NAMALWA (cell line): ENCODE measurements around the gene RTL10.

Source experiments
- DNase-seq: peaks from one replicate; pipeline ENCODE4 v3.0.0-alpha.2; 2015; ENCODE audit warnings: low spot score

RTL10 gene, protein sequence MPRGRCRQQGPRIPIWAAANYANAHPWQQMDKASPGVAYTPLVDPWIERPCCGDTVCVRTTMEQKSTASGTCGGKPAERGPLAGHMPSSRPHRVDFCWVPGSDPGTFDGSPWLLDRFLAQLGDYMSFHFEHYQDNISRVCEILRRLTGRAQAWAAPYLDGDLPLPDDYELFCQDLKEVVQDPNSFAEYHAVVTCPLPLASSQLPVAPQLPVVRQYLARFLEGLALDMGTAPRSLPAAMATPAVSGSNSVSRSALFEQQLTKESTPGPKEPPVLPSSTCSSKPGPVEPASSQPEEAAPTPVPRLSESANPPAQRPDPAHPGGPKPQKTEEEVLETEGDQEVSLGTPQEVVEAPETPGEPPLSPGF

GRCh38 chr22:19854778-19855503 lies at the start of gene RTL10, which contains the start of gene GNB1L:
Gene RTL10 (minus strand): TSS chr22:19854874. CDS start chr22:19852261, 2,613 bp downstream.
Gene GNB1L (minus strand): TSS chr22:19854874. CDS start chr22:19821355, 33,519 bp downstream.
- peak; percentile 95 for DNase-seq

GRCh38 chr22:19904174-19904856 lies 49.6 kb upstream of the RTL10 start:
- DNase-seq = no peak

GRCh38 chr22:19903513-19903912 lies 48.8 kb upstream of the RTL10 start:
- DNase-seq = no peak

DNA sequence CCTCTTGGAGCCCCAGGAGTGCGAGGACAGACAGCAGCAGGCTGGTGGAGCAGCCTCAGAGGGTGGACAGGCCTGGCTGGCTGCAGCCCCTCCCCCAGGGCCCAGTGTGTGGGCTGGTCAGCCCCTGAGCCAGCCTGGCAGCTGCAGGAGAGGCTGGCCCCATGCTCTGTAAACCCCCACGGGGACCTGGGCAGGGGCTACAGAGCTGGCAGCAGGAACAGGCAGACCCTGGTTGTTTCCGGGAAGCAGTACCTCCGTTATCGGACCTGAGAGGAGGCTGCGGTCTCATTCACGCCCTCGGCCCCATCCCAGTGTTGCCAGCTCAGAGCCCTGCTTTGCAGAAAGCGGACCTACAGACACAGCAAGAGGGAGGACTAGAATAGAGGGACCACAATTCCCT lies 48.4 kb upstream of the RTL10 start:
- no peak for DNase-seq

DNA sequence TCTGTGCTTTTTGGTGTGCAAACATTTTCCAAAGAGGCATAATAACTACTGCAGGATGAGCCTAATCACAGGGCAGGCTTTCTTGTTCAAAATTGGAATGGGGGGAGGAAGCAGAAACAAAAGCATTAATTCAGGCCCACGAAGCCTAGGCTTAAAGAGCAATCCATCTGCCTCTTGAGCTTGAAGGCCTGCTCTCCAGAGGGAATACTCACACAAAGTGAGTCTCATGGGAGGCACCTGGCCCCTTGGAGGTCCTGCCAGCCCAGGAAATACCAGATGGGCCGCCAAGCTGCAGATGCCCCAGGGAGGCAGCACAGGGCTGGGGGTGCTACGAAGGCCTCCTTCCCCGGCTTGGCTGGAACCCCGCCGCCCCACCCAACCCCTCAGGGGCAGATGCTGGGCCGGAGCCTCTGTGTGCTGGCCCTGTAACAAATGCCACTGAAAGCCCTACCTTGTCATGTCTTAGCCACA lies 47.6 kb upstream of the RTL10 start:
- no peak for DNase-seq

GRCh38 chr22:19901577-19902244 lies 47.0 kb upstream of the RTL10 start:
- no peak for DNase-seq

DNA sequence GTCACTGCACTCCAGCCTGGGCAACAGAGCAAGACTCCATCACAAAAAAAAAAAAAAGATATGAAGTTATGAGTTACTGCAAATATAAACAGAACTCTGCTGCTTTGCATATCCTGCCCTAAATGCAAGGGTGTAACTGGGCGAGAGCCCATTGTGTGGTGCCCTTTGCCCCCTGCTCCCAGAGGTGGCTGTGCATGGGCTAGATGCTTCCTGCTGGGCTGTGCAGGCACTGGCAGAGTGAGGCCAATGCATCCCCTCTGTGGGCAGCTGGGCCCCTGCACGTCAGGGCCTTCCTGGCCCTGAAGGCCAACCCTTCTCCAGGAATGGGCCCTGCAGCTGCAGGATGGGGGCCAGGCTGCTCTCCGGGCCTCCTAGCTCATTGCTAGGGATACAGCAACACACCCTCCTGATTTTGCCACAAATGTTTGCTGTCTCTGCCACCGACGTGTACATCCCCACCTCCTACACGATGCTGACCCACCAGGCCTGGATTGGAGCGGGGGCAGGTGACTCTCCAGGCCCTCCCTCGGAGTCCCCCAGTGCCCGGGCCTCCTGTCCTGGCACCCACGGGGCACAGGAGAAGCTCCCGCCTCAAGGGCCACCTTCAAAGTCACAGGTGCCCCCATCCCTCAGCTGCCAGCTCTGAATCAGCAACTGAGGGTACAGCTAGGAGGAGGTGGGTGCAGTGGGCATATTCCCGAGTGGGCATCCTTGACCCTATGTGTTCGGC lies 46.2 kb upstream of the RTL10 start:
- DNase-seq = no peak

DNA sequence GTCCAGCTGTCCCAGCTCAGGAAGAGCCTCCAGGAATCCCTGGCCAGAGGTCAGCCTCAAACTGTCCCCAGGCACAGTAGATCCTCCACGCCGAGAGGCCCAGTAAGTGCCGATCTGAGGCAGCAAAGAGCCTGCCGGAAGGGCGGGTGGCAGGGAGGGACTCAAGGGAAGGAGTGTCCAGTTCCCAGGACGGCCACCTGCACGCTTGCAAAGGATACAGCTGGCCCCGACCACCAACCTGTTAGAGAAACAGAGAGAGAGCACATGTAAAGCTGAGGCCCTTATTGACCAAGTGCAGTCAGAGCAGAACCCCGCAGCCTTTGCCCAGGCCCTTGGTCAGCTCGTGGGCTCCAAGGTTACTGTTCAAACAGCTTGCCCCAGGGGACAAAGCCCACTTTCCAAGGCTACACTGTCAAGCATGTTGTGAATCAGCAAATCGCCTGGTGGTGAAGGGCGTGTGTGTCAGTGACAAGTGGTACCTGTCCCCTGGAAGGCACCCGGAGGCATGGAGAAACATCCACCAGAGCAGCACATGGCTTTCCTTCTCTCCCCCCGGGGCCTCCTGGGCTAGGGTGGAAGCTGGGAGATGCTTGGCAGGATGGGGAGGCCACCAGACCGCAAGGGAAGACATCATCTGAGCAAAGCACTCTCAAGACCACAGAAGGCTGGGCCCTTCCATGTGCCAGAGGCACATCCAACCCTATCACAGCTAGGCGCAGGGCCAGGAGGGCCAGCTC lies 44.3 kb upstream of the RTL10 start:
- DNase-seq = no peak

GRCh38 chr22:19898145-19898544 lies 43.5 kb upstream of the RTL10 start:
- no peak for DNase-seq

DNA sequence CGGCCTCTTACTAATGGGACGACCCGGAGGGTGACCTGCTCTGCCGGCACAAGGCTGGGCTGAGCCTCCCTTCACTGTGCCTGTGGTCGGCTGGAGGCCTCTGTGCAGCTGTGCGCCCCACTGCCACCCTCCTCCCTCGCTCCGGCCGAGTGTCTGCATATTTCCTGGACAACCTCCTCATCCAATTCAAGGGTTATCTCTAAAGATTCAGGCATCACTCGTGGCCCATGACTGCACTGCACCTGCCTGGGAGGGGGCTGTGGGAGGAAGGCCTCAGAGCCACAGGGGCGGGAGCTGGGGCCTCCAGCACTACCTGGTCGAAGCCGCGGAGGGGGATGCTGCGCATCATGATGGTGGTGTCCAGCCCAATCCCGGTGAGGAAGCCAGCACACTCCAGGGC lies 43.1 kb upstream of the RTL10 start:
- no peak for DNase-seq

DNA sequence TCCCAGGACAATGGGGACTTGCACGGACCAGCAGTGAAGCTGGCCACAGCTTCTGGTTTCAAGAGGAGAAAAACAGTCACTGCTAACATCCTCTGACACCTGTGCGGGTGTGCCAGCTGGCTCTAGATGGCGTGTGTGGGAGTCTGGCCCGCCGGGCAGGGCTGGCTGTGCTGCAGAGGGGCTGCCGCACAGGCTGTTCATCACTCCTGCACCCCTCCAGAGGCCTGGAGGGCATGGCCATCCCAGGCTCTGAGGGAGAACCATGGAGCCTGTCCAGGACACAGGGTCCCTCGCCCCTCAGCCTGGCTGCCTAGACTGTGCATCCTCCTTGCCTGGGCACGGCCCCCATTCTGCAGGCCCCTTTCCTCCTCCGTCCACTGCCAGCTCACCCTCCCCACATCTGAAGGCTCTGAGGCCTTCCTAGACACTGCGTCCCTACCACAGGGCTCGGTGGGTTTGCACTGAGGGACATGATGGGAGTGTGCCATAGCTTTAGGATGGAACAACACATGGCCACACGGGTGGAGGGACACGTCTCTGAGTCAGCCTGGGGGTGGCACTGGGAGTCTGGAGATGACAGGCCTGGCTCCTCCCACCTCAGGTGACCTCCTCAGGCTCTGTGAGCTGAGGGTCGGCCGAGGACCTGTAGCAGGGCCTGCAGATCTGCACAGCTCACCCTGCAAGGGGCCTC lies 42.1 kb upstream of the RTL10 start:
- DNase-seq = peak; percentile 70

- DNase-seq = no peak
Measured at GRCh38 chr22:19895160-19895849, 40.6 kb upstream of the RTL10 start.

DNA sequence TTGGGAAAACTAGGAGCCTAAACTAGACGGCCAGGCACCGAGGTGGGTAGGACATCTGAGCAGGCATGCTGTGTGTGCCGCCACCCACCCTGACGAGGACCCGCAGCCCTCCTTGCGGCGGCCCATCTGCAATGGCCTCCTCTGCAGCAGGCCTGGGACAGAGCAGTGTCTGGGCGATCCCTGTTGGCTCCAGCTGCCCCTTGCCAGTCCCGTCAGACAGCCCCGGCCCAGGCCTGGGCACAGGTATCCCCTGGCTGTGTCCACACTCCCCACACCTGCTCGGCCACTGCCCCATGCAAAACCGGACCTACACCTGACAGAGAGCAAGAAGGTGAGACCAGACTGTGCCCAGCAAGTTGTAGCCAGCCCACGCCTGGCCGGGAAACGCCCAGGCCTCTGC lies 38.7 kb upstream of the RTL10 start:
- DNase-seq = no peak

- no peak for DNase-seq
Measured at GRCh38 chr22:19892925-19893324, 38.3 kb upstream of the RTL10 start.

DNA sequence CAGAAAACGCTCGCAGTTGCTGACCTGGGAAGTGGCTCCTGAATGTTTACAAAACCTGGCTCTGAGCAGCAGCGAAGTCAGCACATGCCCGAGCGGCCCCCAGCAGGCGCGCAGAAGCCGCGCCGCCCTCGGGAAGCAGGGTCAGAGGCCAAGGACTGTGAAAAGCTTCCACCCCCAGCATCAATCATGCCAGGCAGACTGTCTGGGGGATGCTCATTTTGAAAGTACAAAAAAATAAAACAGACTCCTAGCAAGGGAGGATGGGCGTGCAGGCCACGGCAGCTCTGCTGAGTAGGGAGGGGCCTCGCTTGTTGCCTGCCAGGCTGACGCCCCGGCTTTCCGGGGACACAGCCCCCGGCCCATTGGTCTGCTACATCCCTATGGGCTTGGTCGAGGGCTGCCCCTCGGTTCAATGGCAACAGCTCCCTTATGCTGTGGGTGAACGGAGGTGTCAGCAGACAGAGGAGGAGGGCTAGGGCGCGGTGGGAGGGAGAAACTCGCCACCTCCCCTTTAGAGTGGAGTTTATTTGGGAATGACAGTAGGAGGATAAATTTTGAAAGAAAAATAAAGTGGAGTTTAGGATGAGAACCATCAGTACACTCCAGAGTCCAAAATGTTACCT lies 37.7 kb upstream of the RTL10 start:
- peak; percentile 31 for DNase-seq

DNA sequence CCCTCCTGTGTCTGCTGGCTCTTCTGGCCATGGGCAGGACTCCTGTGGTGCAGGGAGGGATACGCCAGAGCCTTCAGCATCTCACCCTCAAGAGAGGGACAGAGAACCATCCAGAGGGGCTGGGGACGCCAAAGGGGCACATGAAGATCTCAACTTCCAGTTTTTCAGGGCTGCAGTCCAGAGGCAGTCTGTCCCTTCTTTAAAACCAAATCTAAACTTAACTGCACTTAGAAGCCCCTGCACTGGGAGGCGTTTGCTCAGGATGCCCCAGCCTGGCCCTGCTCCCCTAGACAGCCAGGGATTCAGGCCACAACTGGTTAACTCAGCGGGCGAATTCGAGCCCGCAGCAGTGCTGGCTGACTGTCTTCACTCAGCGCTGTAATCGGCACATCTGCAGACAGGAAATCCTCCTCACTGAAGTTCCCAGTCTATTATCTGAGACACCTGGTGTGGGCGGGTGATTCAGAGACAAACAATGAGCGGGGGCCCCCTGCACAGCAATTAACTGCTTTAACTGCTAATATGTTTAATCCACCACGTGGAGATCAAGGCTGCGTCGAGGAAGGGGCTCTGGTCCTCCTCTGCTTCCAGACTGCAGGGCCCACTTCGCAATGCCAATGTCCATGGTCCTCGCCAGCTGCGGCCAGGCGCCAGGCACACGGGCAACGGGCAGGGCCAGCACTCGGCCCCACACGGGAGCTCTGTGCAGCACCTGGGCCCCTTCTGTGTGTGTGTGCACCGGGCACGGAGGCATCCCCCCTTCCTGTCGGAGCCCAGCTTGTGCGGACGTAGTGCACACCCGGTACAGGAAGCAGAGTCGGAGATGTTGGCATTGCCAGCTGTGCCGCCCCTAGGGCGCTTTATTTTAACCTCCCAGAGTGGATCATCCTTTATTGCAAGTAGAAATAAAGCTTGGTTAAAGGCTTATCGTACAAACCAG lies 36.9 kb upstream of the RTL10 start:
- DNase-seq = peak; percentile 89

DNA sequence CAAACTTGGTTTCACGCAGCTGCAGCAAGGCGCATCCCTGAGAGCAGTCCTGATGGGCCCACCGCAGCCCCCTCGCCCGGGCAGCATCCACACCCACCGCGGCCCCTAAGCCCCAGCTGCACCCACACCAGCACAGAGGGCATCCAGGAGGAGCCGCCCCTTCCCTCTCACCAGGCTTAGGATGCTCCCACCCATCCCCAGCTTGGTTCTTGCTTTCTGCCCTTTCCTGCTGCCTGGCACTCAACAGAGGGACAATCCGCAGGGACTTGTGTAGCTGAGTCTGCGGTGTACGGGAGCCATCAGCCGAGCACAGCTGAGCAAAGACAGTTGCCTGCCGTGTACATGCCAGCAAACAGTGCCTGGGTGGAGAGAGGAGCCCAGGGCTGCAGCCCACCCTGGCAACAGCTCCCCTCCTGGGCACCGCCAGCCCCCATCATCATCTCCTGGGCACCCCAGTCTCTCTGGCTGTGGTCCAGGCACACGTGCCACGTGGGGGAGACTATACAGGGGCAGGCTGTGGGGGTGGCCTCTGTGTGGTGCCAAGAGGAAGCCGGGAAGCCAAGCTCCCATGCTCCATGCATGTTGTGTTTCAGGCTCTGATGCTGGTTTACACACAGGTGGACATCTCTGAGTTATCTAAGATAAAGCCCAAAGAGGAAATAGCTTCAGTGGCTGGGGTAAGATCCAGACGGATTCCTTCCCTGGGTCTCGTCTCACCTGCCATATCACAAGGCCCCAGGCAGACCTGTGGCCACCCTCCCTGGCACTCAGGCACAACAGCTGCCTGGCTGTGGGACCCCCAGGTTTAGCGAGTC lies 36.0 kb upstream of the RTL10 start:
- no peak for DNase-seq
